Right atrium auricular region (tissue), 2 donors: ENCODE measurements around the gene LDLRAP1. TPM values are rescaled to one million over a fixed set of nuclear protein-coding genes. Genes with fewer than 3 reads are reported as not detected.

Experiments
- DNase-seq: peaks from one replicate; pipeline ENCODE4 v3.0.0-alpha.2; 2019; ENCODE audit warnings: low spot score
- H3K27ac ChIP-seq, 2 donors: fragments of 200-600 bp; sonication (generic); 1 replicate in 1 of 2; 2 replicates in 1 of 2; pipeline ENCODE4 v1.5.1; 2016 to 2019
- H3K27me3 ChIP-seq, 2 donors: fragments of 200-600 bp; sonication (generic); one replicate each; pipeline versions ENCODE4 v1.5.1 to v1.6.0; 2017 to 2019
- H3K36me3 ChIP-seq: fragments of 200-600 bp; sonication (generic); one replicate; pipeline ENCODE4 v1.5.1; 2016
- H3K4me1 ChIP-seq, 2 donors: fragments of 200-600 bp; sonication (generic); one replicate each; pipeline versions ENCODE4 v1.5.1 to v1.6.0; 2017 to 2019
- H3K4me3 ChIP-seq, 2 donors: fragments of 200-600 bp; sonication (generic); 1 replicate in 1 of 2; 2 replicates in 1 of 2; pipeline ENCODE4 v1.5.1; 2017 to 2019; ENCODE audit warnings: mild to moderate bottlenecking in 1 of 2, moderate library complexity in 1 of 2
- H3K9me3 ChIP-seq, 2 donors: fragments of 200-600 bp; sonication (generic); one replicate each; pipeline ENCODE4 v1.5.1; 2019
- total RNA-seq, 2 donors: library from RNA; depleted of rRNA; stranded (reverse); fragments of >200 nt; gene quantifications; one replicate each; pipeline ENCODE4 v1.1.0, GENCODE V29; 2016
- TF ChIP-seq, protein P1 (sequence below), 2 donors: fragments of 200-600 bp; sonication (generic); IDR thresholded peaks; one replicate each; pipeline ENCODE4 v1.5.1; 2019; ENCODE audit warnings: antibody characterized with exemption in 2 of 2

LDLRAP1 gene
- total RNA-seq, 2 donors from 2014 or later = 8.9 to 10.1 TPM

DNA sequence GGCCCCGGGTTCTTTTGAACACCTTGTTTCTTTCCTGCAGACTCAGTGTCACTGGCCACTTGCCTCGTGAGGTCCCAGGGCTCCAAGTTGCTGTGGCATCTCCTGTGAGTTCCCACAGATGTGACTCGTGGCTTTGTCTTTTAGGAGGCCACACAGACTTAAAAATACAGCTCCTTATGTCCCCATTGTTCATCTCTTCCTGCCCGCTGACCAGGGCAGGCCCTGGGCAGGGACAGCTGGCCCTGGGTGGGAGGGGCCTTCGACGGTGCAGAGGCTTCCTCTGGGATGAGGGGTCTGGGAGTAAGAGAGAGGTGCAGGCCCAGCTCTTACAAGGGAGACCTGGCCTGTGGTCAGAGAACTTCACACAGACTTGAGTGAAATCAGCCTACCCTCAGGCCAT, 15.6 kb downstream of the LDLRAP1 start:
- TF ChIP-seq, protein P1, sequence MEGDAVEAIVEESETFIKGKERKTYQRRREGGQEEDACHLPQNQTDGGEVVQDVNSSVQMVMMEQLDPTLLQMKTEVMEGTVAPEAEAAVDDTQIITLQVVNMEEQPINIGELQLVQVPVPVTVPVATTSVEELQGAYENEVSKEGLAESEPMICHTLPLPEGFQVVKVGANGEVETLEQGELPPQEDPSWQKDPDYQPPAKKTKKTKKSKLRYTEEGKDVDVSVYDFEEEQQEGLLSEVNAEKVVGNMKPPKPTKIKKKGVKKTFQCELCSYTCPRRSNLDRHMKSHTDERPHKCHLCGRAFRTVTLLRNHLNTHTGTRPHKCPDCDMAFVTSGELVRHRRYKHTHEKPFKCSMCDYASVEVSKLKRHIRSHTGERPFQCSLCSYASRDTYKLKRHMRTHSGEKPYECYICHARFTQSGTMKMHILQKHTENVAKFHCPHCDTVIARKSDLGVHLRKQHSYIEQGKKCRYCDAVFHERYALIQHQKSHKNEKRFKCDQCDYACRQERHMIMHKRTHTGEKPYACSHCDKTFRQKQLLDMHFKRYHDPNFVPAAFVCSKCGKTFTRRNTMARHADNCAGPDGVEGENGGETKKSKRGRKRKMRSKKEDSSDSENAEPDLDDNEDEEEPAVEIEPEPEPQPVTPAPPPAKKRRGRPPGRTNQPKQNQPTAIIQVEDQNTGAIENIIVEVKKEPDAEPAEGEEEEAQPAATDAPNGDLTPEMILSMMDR (IDR thresholded peaks at IDR 0.05) = no peak
- H3K4me1 ChIP-seq = peaks cover 0 to 49% of the 10 kb centered on the region in 2 donors
- H3K27me3 ChIP-seq = no peaks in the 10 kb centered on the region
- no peaks in the 10 kb centered on the region for H3K9me3 ChIP-seq
- no peak for DNase-seq
- peaks cover 12% of the 10 kb centered on the region for H3K36me3 ChIP-seq
- H3K4me3 ChIP-seq = no peak overlapping the region
- no peak overlapping the region for H3K27ac ChIP-seq

DNA sequence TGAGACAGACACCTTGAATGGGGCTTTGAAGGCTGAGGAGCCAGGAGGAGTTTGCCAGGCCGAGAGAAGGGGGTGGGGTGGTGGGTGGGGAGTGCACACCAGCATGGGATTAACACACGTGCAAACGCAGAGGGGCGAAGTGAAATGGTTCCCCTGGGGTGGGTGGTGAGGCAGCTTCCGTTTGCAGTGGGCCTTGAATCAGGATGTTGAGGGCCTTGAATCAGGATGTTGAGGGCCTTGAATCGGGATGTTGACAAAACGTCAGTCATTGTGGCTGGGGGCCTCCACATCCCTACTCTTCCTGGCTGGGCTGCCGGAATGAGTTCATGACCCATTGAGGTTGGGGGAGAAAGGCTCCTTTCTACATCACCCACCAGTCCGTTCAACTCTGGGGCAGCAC, 16.6 kb downstream of the LDLRAP1 start:
- H3K36me3 ChIP-seq = peaks cover 22% of the 10 kb centered on the region

DNA sequence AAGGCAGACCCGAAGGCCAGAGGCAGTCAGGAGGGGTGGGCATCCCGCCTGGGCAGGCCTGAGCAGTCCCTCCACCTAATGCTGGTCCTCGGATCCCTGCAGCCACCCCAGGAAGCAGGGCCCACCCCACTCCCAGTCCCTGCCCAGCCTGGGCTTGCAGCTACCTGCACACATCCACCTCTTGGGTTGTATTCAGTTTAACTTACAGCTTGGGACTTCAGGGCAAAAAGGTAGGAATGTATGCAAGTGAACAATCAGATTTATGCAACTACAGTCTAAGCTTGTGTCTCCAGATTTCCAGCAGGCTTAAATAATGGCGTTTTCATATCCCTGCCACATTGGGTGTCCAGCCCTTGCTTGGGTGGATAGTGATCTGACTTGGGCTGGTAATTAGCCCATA, 17.4 kb downstream of the LDLRAP1 start:
- H3K27me3 ChIP-seq = no peaks in the 10 kb centered on the region
- H3K4me3 ChIP-seq = no peak overlapping the region
- peaks cover 24% of the 10 kb centered on the region for H3K36me3 ChIP-seq
- TF ChIP-seq, protein P1 (IDR thresholded peaks at IDR 0.05) = no peak
- peaks cover 0 to 37% of the 10 kb centered on the region in 2 donors for H3K4me1 ChIP-seq
- no peaks in the 10 kb centered on the region for H3K9me3 ChIP-seq
- H3K27ac ChIP-seq = no peak overlapping the region
- no peak for DNase-seq

More for the DNA sequence above, 16.6 kb downstream of the LDLRAP1 start:
- Histone ChIP-seq H3K27me3 (no peaks in the 10 kb centered on the region), H3K4me3 (no peak overlapping the region), H3K27ac (no peak overlapping the region), H3K9me3 (no peaks in the 10 kb centered on the region), H3K4me1 (peaks cover 0 to 40% of the 10 kb centered on the region in 2 donors)
- TF ChIP-seq, protein P1 (IDR thresholded peaks at IDR 0.05) = no peak
- DNase-seq = no peak

DNA sequence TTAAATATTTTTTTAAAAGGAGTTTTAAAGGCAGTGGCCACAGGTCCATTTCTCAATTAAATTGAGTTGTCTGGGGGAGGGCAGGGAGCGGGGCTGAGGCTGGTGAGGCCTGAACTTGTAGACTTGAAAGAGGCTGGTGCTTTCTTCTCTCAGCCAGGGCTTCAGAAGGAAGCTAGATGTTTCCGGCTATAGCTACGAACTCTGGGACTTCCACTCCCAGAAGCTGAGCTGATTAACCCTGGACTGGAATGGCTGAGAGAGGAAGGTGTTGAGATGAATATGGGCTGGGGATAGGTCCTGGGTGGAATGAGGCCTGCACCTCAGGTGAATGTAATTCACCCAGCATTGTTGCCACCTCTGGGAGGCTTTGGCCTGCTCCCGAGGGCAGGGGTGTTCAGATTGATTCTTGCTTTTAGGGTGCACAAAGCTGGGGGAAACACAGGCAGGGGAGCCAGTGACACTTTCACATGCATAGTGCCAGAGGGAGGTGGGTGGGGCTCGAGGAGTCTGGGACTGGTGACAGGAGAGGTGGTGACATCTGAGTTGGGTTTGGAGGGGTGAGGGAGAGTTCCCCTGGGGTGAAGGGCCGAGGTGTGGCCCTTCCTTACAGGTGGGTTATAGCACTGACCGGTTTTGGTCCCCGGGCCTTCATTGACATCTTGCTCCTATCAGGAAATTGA, 18.2 kb downstream of the LDLRAP1 start:
- H3K36me3 ChIP-seq = peaks cover 24% of the 10 kb centered on the region
- H3K27ac ChIP-seq = no peak overlapping the region
- no peak overlapping the region for H3K4me3 ChIP-seq
- TF ChIP-seq, protein P1 (IDR thresholded peaks at IDR 0.05) = no peak
- no peaks in the 10 kb centered on the region for H3K9me3 ChIP-seq
- H3K27me3 ChIP-seq = no peaks in the 10 kb centered on the region
- DNase-seq = no peak
- H3K4me1 ChIP-seq = peaks cover 0 to 34% of the 10 kb centered on the region in 2 donors

DNA sequence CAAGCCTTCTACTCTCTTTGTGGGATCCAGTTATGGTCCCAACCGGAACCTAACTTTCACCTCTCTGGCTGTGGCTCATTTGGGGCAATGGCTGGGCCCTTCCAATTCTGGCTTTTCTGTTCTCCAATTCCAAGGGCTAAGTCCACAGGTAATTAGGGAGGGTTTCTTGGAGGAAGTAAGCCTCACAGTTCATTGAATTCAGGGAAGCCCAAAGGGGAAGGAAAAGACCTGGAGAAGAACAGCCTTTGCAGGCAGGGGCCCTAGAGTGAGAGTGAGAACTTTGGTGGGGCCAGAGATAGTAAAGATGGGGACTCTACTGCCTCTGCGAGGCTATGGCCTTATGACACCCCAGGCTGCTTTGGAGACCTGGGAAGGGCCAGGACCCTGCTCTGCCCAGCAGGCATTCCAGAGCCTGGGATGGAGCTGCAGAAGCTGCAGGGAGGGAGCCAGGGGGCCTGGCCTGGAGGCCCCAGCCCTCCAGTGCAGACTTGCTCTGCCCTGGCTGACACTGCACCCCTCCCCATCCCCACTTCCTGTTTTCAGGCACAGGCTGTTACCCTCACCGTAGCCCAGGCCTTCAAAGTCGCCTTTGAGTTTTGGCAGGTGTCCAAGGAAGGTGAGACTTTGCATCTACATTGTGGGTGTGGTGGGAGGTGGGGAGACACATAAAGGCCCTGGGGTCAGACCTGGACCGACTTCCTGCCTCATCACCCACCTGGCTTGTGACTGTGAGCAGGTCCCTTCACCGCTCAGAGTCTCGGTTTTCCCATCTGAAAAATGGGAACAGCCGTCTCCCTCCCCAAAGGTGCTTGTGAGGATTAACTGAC, 18.9 kb downstream of the LDLRAP1 start:
- H3K27ac ChIP-seq = no peak overlapping the region
- H3K4me3 ChIP-seq = no peak overlapping the region
- TF ChIP-seq, protein P1 (IDR thresholded peaks at IDR 0.05) = no peak
- no peaks in the 10 kb centered on the region for H3K27me3 ChIP-seq
- no peak for DNase-seq
- H3K36me3 ChIP-seq = peaks cover 24% of the 10 kb centered on the region
- no peaks in the 10 kb centered on the region for H3K9me3 ChIP-seq
- peaks cover 0 to 36% of the 10 kb centered on the region in 2 donors for H3K4me1 ChIP-seq
